Measurements from ENCODE around the gene EPHB2.
"Not testable (repeated sequence)": the region's sequence is repeated elsewhere in the genome, so short reads cannot be mapped to it uniquely, and the experiment has no call there.

EPHB2 gene

DNA sequence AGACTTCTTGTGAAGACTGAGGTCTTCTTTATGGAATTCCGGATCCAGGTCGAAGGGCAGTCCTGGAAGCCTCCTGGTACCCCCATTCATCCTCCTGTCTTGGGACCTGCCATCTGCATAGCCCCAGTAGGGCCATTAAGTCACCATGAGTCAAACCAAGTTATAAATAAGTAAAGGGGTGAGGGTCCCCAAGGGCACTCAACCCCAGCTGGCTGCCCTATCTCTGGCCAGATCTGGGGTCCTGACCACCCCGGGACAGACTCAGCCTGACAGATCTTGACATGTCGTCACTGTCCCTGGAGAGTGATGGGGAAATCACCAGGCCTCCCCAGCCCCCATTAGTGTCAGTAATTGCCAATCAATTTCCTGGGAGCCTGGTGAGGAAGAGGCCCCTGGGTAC, 108.7 kb downstream of the EPHB2 start:
- no peak for DNase-seq (ENCODE audit: low spot score)

GRCh38 chr1:22821027-22821426, 110.4 kb downstream of the EPHB2 start:
- DNase-seq (ENCODE audit: low spot score) = no peak

DNA sequence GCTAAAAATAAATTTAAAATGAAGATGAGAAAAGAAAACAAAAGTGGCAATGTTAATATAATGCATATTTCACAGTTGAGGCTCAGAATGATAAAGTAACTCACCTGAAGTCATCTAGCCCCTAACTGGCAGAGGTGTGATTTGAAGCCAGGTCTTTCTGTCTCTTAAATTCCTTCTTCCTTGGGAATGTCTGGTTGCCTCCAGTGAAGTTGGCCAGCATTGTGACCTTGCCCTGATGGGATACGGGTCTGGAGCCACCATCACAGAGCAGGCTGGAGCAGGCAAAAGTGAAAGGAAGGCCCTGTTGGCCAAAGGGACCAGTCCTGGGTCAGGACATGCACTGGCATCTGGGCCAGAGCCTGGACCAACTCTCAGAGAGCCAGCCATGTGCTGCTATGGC, 111.7 kb downstream of the EPHB2 start:
- no peak for DNase-seq (ENCODE audit: low spot score)

DNA sequence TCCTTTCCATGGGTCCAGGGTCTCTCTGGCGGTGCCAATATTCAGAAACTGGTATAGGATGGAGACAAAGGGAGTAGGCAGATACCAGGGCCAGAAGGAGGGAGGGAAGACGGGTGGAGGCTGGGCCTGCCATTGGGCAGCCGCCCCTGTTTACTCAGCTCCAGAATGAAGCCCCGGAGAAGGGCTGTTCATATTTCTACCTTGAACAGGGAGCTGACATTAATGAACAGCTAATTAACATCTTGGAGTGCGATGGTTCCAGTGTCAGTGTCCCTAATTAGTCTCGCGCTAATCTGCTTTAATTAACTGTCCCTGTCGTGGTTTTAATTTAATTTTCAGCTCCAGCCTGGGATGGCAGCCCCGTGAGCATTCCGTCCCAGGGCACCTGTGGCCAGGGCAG, 113.8 kb downstream of the EPHB2 start:
- no peak for DNase-seq (ENCODE audit: low spot score)

DNA sequence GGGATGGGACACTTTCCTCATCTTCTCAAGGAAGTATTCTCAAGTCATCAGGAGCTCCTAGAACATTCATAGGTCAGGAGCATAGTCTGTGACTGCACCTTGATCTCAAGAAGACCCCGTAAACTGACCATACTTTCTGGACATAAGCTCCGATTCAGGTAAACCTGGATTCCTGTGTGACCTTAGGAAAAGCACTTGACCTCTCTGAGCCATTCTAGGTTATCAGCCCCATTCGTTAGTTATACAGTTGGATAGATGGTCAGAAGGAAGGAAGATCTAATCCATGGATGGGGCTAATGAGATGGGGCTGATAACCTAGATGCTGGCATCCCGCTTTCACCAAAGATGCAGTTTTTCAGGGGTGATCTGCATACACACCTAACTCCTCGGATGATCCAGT, 114.3 kb downstream of the EPHB2 start:
- DNase-seq (ENCODE audit: low spot score) = no peak

DNA sequence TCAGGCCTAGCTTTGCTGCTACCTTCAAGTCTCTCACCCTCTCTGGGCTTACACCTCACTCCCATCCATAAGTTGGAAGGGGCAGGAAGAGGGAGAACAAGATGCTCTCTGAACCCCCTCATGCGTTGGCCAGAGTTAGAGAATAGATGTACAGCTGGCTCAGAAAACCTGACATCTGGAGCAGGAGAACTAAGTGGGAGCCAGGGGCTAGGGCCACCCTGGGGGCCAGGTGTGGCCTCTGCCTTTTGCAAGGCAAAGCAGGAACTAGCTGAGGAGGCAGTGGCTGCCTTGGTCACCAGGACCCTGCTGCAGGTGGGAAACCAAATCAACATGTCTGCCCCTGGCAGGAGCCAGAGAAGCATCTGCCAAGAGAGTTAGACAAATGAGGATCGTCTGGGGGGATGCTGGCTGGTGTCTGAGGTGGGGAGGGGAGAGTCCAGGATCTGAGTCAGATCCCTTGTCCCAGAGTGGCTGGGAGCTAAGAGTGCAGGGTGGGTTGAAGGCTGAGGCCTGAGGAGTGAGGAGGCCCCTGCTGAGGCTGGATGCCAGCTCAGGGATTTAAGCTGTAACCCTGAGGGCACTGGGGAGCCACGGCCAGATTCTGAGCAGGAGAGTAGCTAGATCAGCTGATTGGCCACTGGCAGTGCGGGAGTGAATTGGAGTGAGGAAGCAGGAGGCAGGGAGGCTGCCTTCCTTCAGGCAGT, 115.0 kb downstream of the EPHB2 start:
- DNase-seq (ENCODE audit: low spot score) = no peak

GRCh38 chr1:22826604-22827580, 116.3 kb downstream of the EPHB2 start:
- DNase-seq (ENCODE audit: low spot score) = no peak

DNA sequence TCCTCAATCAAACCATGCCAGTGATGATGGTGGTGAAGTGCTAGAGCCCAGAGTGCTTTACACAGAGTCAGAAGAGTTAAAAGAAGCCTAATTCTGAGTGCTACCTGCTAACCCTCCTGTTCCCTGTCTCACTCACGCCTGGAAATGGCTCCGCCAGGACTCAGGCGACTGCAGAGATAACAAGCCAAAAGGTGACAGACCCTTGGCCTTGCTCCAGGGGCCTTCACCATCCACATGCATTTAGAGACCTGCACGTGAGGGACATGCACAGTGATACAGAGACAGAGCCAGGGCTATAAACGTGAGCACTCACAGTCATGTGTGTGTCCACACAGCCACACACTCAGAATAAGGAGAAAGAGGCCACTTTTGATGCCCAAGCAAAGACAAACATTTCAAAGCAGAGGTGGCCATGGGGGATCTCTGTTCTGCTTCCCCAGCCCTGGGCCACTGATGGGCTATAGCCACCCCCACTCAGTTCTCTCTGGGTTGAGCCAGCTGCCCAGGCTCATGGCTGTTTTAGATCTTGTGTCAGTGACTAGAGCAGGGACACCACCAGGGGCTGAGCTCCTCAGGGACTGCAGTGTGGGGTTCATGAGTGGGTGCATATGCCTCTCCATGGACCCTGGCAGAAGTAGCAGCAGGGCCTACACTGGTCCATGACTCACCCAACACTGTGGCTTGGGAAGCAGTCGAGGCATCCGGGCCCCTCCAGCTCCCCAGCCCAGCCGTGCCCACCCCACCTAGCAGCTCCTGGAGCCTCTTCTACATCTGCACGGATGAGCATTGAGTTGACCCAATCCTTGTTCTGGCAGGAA, 117.2 kb downstream of the EPHB2 start:
- DNase-seq (ENCODE audit: low spot score) = no peak

DNA sequence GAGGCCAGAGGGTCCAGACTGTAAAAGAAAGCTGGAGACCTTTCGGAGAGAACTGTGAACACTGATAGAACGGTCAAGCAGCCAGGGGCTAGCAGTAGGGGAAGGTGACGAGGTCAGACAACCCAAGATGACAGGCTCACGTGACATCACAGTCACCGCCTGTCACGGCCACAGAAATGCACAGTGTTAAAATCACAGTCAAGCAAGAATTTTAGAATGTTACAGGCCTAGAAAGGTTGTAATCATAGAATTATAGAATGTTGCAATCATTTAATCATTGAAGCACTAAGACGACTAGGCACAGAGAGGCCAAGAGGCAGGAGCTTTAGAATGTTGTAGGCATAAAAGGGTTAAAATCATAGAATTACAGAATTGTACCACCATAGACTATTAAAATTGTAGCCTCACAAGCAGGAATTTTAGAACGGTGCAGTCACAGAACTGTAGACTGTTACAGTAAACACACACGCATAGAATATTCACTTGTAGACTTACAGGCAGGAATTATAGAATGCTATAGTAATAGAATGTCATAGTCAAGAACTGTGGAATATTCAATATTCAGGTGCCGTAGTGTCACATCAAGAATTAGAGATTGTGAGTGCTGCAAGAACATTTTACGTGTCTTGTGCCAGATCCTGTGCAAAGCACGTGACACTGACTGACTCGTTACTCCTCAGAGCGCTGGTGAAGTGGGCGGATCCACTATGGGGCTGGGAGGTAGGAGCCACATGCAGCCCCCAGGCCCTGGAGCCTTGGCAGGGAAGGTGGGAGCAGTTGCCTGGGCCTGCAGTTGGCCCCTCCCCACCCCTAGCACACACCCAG, 118.1 kb downstream of the EPHB2 start:
- no peak for DNase-seq (ENCODE audit: low spot score)

DNA sequence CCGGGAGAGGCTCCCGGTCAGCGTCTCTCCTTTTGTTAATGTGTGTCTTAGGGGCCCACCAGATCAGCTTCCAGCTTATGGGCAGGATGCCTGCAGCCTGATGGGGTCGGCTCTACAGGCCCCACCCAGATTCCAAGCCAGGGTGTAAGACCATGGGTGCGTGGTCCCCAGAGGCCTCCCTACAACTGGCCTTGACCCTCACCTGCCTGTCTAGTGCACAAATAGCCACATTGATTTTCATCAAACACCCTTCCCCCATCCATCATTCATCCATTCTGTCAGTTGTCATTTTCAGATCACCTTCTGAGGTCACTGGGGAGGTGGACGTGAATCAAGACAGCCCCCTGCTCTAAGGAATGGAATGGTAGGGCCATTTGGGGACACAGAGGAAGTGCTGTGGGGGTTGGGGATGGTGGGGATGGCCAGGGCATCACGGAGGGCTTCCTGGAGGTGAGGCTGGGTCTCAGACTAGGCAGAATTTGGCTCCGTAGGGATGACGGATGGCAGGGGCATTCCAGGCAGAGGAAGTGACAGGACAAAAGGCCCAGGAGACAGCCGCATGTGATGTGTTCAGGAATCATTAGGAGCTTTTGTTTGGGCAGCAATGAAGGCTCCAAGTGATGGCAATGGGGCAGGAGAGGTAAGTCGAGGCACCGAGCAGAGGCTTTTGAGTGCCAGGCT, 118.8 kb downstream of the EPHB2 start:
- DNase-seq (ENCODE audit: low spot score) = no peak

DNA sequence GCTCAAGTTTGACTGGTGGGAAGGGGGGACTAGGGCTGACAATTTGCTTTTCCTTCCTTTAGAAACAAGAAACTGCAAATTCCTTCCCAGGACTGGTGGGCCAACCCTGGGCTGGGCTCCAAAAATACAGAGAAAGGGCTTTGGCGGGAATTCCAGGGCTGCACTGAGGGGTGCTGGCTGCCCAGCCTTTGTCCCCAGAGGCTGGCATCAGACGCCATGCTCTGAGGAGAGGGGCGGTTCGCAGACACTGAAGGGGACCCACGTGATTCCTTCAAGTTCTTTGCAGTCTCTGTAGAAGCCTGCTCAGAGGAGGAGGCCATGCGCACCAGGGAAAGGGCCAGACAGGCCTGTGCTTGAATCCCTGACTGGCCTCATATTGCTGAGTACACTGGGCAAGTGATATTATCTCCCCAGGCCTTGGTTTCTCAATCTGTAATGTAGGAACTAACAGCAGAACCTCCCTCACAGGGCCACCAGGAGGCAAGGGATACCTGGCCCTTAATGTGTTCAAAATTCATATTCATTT, 119.5 kb downstream of the EPHB2 start:
- DNase-seq (ENCODE audit: low spot score) = peak; percentile 11

DNA sequence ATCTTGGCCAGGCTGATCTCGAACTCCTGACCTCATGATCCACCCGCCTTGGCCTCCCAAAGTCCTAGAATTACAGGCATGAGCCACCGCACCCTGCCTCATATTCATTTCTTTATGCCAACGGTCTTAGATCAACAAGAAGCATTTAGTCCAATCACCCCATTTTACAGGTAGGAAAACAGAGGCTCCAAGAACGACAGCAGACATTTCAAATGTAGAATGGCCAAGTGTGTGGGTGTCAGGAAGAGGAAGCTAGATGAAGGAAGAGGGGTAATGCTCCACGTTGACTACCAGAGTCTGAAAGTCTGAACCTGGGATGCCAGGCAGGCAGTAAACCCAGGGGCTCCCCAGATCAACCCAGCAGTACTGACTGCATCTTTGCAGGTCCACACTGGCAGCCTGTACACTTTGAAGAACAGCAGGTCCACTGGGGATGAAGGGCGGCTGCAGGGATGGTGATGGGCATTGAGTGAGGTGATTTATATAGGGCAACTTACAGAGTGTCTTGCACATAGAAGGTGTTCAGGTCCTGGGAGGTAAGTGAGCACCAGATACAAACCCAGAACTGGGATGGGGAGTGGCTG, 120.2 kb downstream of the EPHB2 start:
- no peak for DNase-seq (ENCODE audit: low spot score)

GRCh38 chr1:22831729-22832413, 121.2 kb downstream of the EPHB2 start:
- DNase-seq (ENCODE audit: low spot score) = no peak

- DNase-seq (ENCODE audit: low spot score) = no peak
Measured at GRCh38 chr1:22832414-22832786, 121.8 kb downstream of the EPHB2 start.

GRCh38 chr1:22833699-22834098, 123.1 kb downstream of the EPHB2 start:
- DNase-seq (ENCODE audit: low spot score) = no peak

DNA sequence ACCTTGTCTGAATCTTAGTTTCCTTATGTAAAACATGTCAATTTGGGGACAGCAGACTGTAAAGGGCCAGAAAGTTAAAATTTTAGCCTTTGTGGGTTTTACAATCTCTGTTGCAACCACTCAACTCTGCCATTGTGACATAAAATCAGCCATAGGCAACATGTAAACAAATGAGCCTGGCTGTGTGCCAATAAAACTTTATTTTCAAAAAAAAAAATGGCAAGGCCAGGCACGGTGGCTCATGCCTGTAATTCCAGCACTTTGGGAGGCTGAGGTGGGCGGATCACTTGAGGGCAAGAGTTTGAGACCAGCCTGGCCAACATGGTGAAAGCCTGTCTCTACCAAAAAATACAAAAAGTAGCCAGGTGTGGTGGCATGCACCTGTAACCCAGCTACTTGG, 123.8 kb downstream of the EPHB2 start:
- DNase-seq (ENCODE audit: low spot score) = not testable (repeated sequence)

DNA sequence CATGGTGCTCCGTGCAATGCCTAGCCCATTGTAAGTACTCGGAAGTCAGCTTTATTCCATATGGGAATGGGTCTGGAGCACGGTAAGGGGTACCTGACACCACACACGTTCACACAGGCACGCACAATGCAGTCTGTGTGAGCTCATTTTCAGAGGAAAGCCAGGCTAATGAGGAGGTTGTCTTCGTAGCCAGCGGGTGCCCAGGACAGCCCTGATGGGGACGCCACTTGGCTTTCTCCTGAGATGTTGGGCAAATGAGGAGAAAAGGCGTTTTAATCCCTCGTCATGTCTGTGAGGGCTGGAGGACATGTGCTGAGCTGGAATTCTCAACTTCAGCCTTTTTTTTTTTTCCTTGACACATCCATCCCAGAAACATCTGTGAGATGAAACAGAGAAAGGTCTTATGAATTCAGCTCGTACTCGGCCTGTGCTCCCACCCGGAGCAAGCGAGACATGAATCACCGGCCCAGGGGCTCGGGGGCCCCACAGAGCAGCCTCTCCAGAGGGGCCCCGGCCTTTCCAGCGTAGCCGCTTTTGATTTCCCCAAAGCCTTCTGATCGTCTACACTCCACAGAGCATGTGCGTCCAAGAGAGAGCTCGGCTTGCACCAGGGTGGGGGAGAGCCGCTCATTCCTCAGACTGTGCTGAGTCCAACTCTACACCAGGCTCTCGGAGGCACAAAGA, 125.1 kb downstream of the EPHB2 start:
- no peak for DNase-seq (ENCODE audit: low spot score)

GRCh38 chr1:22836850-22837249, 126.2 kb downstream of the EPHB2 start:
- DNase-seq (ENCODE audit: low spot score) = no peak

GRCh38 chr1:22837332-22837731, 126.7 kb downstream of the EPHB2 start:
- DNase-seq (ENCODE audit: low spot score) = no peak

All from cerebellar cortex (tissue), 1 donor.